ENCODE data around the gene SPINK2. TPM values are rescaled to one million over a fixed set of nuclear protein-coding genes. Genes with fewer than 3 reads are reported as not detected.
A peak's percentile ranks its signal among the peaks of the same experiment; 100 is the strongest.

SPINK2 gene
- polyA plus RNA-seq, 4 donors: 0.51 to 7.0 (median 0.52) TPM; not detected in 1

- WGBS, 3 donors: 11 to 50% (median 30%) methylated on average over 1 of the region's 1 CpG
- Histone ChIP-seq H3K9me3 (ENCODE audit: control insufficient read depth in 2 of 2, insufficient read depth in 1 of 2, low read depth in 1 of 2, low read length in 1 of 2) (no peaks in the 10 kb centered on the region), H3K27me3 (ENCODE audit: control insufficient read depth in 3 of 3, insufficient read depth in 3 of 3, low read length in 3 of 3) (no peaks in the 10 kb centered on the region), H3K36me3 (ENCODE audit: control insufficient read depth in 3 of 3, insufficient read depth in 2 of 3, low read depth in 1 of 3, low read length in 3 of 3) (no peaks in the 10 kb centered on the region), H3K27ac (ENCODE audit: low read depth in 1 of 3, low read length in 2 of 3) (no peak overlapping the region), H3K4me3 (ENCODE audit: low read depth in 1 of 3, low read length in 3 of 3) (no peak overlapping the region), H3K4me1 (ENCODE audit: control insufficient read depth in 3 of 3, insufficient read depth in 2 of 3, low read depth in 1 of 3, low read length in 2 of 3) (no peaks in the 10 kb centered on the region)
- no peak for FAIRE-seq
- DNase-seq: no peak
Measured at GRCh38 chr4:56850910-56851309, 29.4 kb upstream of the SPINK2 start.

GRCh38 chr4:56844802-56845580 is 23.5 kb upstream of the SPINK2 start:
- H3K4me3 ChIP-seq (ENCODE audit: low read depth in 1 of 3, low read length in 3 of 3): no peak overlapping the region
- H3K27ac ChIP-seq (ENCODE audit: low read depth in 1 of 3, low read length in 2 of 3): no peak overlapping the region
- no peaks in the 10 kb centered on the region for H3K4me1 ChIP-seq (ENCODE audit: control insufficient read depth in 3 of 3, insufficient read depth in 2 of 3, low read depth in 1 of 3, low read length in 2 of 3)
- 88 to 92% (median 89%) methylated on average over 4 of the region's 4 CpGs for WGBS, 3 donors
- H3K36me3 ChIP-seq (ENCODE audit: control insufficient read depth in 3 of 3, insufficient read depth in 2 of 3, low read depth in 1 of 3, low read length in 3 of 3): no peaks in the 10 kb centered on the region
- FAIRE-seq: no peak
- DNase-seq: no peak
- H3K9me3 ChIP-seq (ENCODE audit: control insufficient read depth in 2 of 2, insufficient read depth in 1 of 2, low read depth in 1 of 2, low read length in 1 of 2): no peaks in the 10 kb centered on the region
- H3K27me3 ChIP-seq (ENCODE audit: control insufficient read depth in 3 of 3, insufficient read depth in 3 of 3, low read length in 3 of 3): no peaks in the 10 kb centered on the region

GRCh38 chr4:56843421-56843899 is 22.0 kb upstream of the SPINK2 start:
- peak; percentile 10 to 46 for DNase-seq
- Histone ChIP-seq H3K9me3 (ENCODE audit: control insufficient read depth in 2 of 2, insufficient read depth in 1 of 2, low read depth in 1 of 2, low read length in 1 of 2) (no peaks in the 10 kb centered on the region), H3K27ac (ENCODE audit: low read depth in 1 of 3, low read length in 2 of 3) (no peak overlapping the region), H3K36me3 (ENCODE audit: control insufficient read depth in 3 of 3, insufficient read depth in 2 of 3, low read depth in 1 of 3, low read length in 3 of 3) (no peaks in the 10 kb centered on the region), H3K4me3 (ENCODE audit: low read depth in 1 of 3, low read length in 3 of 3) (no peak overlapping the region), H3K27me3 (ENCODE audit: control insufficient read depth in 3 of 3, insufficient read depth in 3 of 3, low read length in 3 of 3) (no peaks in the 10 kb centered on the region), H3K4me1 (ENCODE audit: control insufficient read depth in 3 of 3, insufficient read depth in 2 of 3, low read depth in 1 of 3, low read length in 2 of 3) (no peaks in the 10 kb centered on the region)
- WGBS, 3 donors: 65 to 71% (median 66%) methylated on average over 13 of the region's 13 CpGs
- FAIRE-seq: no peak

GRCh38 chr4:56840559-56840958 is 19.1 kb upstream of the SPINK2 start:
- H3K9me3 ChIP-seq (ENCODE audit: control insufficient read depth in 2 of 2, insufficient read depth in 1 of 2, low read depth in 1 of 2, low read length in 1 of 2): no peaks in the 10 kb centered on the region
- H3K36me3 ChIP-seq (ENCODE audit: control insufficient read depth in 3 of 3, insufficient read depth in 2 of 3, low read depth in 1 of 3, low read length in 3 of 3): no peaks in the 10 kb centered on the region
- FAIRE-seq (no peak), DNase-seq (no peak)
- H3K27ac ChIP-seq (ENCODE audit: low read depth in 1 of 3, low read length in 2 of 3): no peak overlapping the region
- no peak overlapping the region for H3K4me3 ChIP-seq (ENCODE audit: low read depth in 1 of 3, low read length in 3 of 3)
- 98 to 100% (median 100%) methylated on average over 2 of the region's 2 CpGs for WGBS, 3 donors
- no peaks in the 10 kb centered on the region for H3K4me1 ChIP-seq (ENCODE audit: control insufficient read depth in 3 of 3, insufficient read depth in 2 of 3, low read depth in 1 of 3, low read length in 2 of 3)
- no peaks in the 10 kb centered on the region for H3K27me3 ChIP-seq (ENCODE audit: control insufficient read depth in 3 of 3, insufficient read depth in 3 of 3, low read length in 3 of 3)

DNA sequence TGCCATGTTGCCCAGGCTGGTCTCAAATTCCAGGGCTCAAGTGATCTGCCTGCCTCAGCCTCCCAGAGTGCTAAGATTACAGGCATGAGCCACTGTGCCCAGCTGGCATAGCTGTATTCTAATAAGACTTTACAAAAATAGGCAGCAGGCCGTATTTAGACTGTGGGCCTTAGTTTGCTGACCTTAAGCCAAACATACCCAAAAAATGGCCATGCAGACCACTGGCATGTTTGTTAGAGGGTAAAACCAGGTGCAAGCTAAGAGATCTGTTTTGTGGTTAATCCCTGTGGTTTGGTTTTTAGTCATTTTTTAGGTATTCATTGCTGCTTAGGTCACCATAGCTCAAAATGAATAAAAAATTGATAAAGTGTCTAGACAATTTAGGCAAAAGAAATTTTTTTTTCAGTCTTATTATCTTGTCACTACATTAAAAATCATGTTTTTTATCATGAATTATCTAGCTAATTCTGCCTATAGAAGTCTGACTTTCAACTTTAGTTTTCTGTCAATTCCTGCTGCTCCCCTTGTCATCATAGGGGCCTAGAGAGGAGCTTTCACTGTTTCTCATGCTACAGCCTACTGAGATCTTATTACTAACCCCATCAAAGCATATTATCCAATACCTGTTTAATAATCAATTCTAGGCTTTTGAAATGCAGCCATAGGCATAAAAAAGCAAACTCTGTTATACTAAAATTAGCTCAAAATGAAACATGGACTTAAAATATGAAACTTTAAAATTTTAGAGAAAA is 7.5 kb upstream of the SPINK2 start:
- Histone ChIP-seq H3K36me3 (ENCODE audit: control insufficient read depth in 3 of 3, insufficient read depth in 2 of 3, low read depth in 1 of 3, low read length in 3 of 3) (no peaks in the 10 kb centered on the region), H3K27ac (ENCODE audit: low read depth in 1 of 3, low read length in 2 of 3) (no peak overlapping the region), H3K9me3 (ENCODE audit: control insufficient read depth in 2 of 2, insufficient read depth in 1 of 2, low read depth in 1 of 2, low read length in 1 of 2) (peaks cover 0 to 2% of the 10 kb centered on the region in 2 donors), H3K4me1 (ENCODE audit: control insufficient read depth in 3 of 3, insufficient read depth in 2 of 3, low read depth in 1 of 3, low read length in 2 of 3) (no peaks in the 10 kb centered on the region), H3K27me3 (ENCODE audit: control insufficient read depth in 3 of 3, insufficient read depth in 3 of 3, low read length in 3 of 3) (no peaks in the 10 kb centered on the region), H3K4me3 (ENCODE audit: low read depth in 1 of 3, low read length in 3 of 3) (no peak overlapping the region)
- DNase-seq (no peak), FAIRE-seq (no peak)
- WGBS, 3 donors: 87 to 91% (median 87%) methylated on average over 1 of the region's 1 CpG

- WGBS, 3 donors: 70 to 83% (median 71%) methylated on average over 2 of the region's 2 CpGs
- Histone ChIP-seq H3K27ac (ENCODE audit: low read depth in 1 of 3, low read length in 2 of 3) (no peak overlapping the region), H3K4me1 (ENCODE audit: control insufficient read depth in 3 of 3, insufficient read depth in 2 of 3, low read depth in 1 of 3, low read length in 2 of 3) (peaks cover 0 to 2% (median 0%) of the 10 kb centered on the region in 3 donors), H3K4me3 (ENCODE audit: low read depth in 1 of 3, low read length in 3 of 3) (no peak overlapping the region), H3K27me3 (ENCODE audit: control insufficient read depth in 3 of 3, insufficient read depth in 3 of 3, low read length in 3 of 3) (peaks cover 0 to 27% (median 3%) of the 10 kb centered on the region in 3 donors), H3K36me3 (ENCODE audit: control insufficient read depth in 3 of 3, insufficient read depth in 2 of 3, low read depth in 1 of 3, low read length in 3 of 3) (no peaks in the 10 kb centered on the region), H3K9me3 (ENCODE audit: control insufficient read depth in 2 of 2, insufficient read depth in 1 of 2, low read depth in 1 of 2, low read length in 1 of 2) (peaks cover 0 to 2% of the 10 kb centered on the region in 2 donors)
- no peak for DNase-seq
- FAIRE-seq: no peak
Measured at GRCh38 chr4:56823933-56824600, 2.6 kb upstream of the SPINK2 start.

GRCh38 chr4:56818797-56819196 is 2.7 kb downstream of the SPINK2 start:
- Histone ChIP-seq H3K4me1 (ENCODE audit: control insufficient read depth in 3 of 3, insufficient read depth in 2 of 3, low read depth in 1 of 3, low read length in 2 of 3) (peaks cover 0 to 2% (median 0%) of the 10 kb centered on the region in 3 donors), H3K4me3 (ENCODE audit: low read depth in 1 of 3, low read length in 3 of 3) (no peak overlapping the region), H3K27ac (ENCODE audit: low read depth in 1 of 3, low read length in 2 of 3) (no peak overlapping the region), H3K9me3 (ENCODE audit: control insufficient read depth in 2 of 2, insufficient read depth in 1 of 2, low read depth in 1 of 2, low read length in 1 of 2) (peaks cover 0 to 3% of the 10 kb centered on the region in 2 donors), H3K36me3 (ENCODE audit: control insufficient read depth in 3 of 3, insufficient read depth in 2 of 3, low read depth in 1 of 3, low read length in 3 of 3) (no peaks in the 10 kb centered on the region), H3K27me3 (ENCODE audit: control insufficient read depth in 3 of 3, insufficient read depth in 3 of 3, low read length in 3 of 3) (peaks cover 0 to 27% (median 3%) of the 10 kb centered on the region in 3 donors)
- 38 to 58% (median 49%) methylated on average over 1 of the region's 1 CpG for WGBS, 3 donors
- no peak for FAIRE-seq
- no peak for DNase-seq

- 53 to 72% (median 58%) methylated on average over 4 to 5 of the region's 5 CpGs for WGBS, 3 donors
- Histone ChIP-seq H3K9me3 (ENCODE audit: control insufficient read depth in 2 of 2, insufficient read depth in 1 of 2, low read depth in 1 of 2, low read length in 1 of 2) (peaks cover 0 to 3% of the 10 kb centered on the region in 2 donors), H3K27ac (ENCODE audit: low read depth in 1 of 3, low read length in 2 of 3) (no peak overlapping the region), H3K27me3 (ENCODE audit: control insufficient read depth in 3 of 3, insufficient read depth in 3 of 3, low read length in 3 of 3) (peaks cover 0 to 27% (median 3%) of the 10 kb centered on the region in 3 donors), H3K36me3 (ENCODE audit: control insufficient read depth in 3 of 3, insufficient read depth in 2 of 3, low read depth in 1 of 3, low read length in 3 of 3) (no peaks in the 10 kb centered on the region), H3K4me1 (ENCODE audit: control insufficient read depth in 3 of 3, insufficient read depth in 2 of 3, low read depth in 1 of 3, low read length in 2 of 3) (peaks cover 0 to 2% (median 0%) of the 10 kb centered on the region in 3 donors), H3K4me3 (ENCODE audit: low read depth in 1 of 3, low read length in 3 of 3) (no peak overlapping the region)
- DNase-seq (no peak), FAIRE-seq (no peak)
Measured at GRCh38 chr4:56817840-56818491, 3.5 kb downstream of the SPINK2 start.

All from small intestine (tissue), 7 donors.